VCaP (cell line): ENCODE data around the gene ITSN2.

Source experiments
- H3K27ac ChIP-seq: fragments of 450-650 bp; 2 replicates; pipeline ENCODE4 v1.5.1; 2017
- TF ChIP-seq, protein P1 (sequence below): fragments of 450-650 bp; conservative IDR thresholded peaks from 2 replicates; pipeline ENCODE4 v1.5.1; 2017; ENCODE audit warnings: mild to moderate bottlenecking, moderate library complexity

The ITSN2 gene

GRCh38 chr2:24210723-24211122 lies 149.6 kb downstream of the ITSN2 start:
- no peak overlapping the region for H3K27ac ChIP-seq
- TF ChIP-seq, protein P1, sequence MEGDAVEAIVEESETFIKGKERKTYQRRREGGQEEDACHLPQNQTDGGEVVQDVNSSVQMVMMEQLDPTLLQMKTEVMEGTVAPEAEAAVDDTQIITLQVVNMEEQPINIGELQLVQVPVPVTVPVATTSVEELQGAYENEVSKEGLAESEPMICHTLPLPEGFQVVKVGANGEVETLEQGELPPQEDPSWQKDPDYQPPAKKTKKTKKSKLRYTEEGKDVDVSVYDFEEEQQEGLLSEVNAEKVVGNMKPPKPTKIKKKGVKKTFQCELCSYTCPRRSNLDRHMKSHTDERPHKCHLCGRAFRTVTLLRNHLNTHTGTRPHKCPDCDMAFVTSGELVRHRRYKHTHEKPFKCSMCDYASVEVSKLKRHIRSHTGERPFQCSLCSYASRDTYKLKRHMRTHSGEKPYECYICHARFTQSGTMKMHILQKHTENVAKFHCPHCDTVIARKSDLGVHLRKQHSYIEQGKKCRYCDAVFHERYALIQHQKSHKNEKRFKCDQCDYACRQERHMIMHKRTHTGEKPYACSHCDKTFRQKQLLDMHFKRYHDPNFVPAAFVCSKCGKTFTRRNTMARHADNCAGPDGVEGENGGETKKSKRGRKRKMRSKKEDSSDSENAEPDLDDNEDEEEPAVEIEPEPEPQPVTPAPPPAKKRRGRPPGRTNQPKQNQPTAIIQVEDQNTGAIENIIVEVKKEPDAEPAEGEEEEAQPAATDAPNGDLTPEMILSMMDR, result no peak

- TF ChIP-seq, protein P1, result no peak
- no peak overlapping the region for H3K27ac ChIP-seq
These were observed 150.3 kb downstream of the ITSN2 start for GRCh38 chr2:24210106-24210455.

GRCh38 chr2:24209389-24210105 lies 150.8 kb downstream of the ITSN2 start:
- TF ChIP-seq, protein P1, result no peak
- no peak overlapping the region for H3K27ac ChIP-seq

DNA sequence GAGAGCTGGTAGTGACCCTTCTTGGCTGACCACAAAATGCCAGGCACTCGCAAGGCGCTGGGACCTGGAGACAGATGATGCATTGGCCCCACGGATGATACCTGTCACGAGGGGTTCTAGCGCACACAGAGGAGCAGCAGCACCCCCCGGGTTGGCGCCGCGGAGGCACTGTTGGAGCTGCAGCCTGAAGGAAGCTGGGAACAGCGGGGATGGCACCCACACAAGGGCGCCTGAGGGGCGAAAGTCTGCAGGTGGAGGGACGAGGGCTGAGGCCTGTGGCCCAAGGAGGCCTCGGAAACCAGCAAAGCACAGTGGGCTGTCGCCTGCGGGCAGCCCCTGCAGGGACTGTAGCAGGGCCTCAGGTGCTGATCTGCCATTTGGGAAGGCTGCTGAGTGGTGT lies 151.8 kb downstream of the ITSN2 start:
- TF ChIP-seq, protein P1, result no peak
- no peak overlapping the region for H3K27ac ChIP-seq

DNA sequence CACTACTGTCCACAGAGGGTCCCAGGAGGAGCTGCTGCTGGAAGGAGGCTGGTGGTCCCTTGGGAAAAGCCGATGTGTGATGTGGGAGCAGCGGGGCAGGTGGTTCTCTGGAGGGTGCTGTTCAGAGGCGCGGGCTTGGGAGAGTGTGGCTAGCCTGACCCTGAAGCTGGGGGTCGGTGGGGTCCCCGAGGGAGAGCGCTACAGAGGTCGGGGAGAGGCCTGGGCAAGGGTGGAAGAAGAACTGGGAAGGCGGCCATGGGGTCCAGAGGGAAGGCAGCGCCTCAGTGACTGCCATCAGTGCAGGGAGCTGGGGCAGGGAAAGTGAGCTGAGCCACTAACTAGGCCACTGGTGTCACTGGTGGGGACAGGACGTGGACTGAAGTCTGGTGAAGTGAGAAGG lies 153.0 kb downstream of the ITSN2 start:
- TF ChIP-seq, protein P1, result no peak

GRCh38 chr2:24206714-24207113 lies 153.6 kb downstream of the ITSN2 start:
- no peak overlapping the region for H3K27ac ChIP-seq
- TF ChIP-seq, protein P1, result no peak

More for the DNA sequence above, 153.0 kb downstream of the ITSN2 start:
- H3K27ac ChIP-seq, result no peak overlapping the region

DNA sequence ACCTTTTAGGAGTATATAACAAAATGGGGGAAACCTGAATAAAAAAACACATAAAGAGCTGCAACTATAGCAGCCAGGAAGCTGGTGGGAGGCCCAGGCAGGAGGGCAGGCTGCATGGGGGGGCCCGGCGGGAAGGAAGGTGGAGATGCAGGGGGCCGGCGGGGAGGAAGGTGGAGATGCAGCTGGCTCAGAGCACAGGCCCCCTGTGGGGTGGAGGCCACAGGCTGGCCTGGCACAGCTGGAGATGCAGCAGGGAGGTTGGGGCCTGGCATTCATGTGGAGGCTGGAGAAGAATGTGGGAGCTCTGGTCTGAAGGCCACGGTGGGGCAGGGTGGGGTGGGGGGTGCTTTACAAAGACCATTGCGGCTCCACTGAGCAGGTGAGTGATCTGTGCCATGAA lies 154.1 kb downstream of the ITSN2 start:
- TF ChIP-seq, protein P1, result no peak

More for the DNA sequence above, 154.1 kb downstream of the ITSN2 start:
- H3K27ac ChIP-seq, result no peak overlapping the region
